Sigmoid colon (tissue), 4 donors: ENCODE data around the gene PRKG1.

Source experiments
- EP300 ChIP-seq, 4 donors: sonication (generic); formaldehyde crosslinking; IDR thresholded peaks; one replicate each; pipeline ENCODE4 v1.6.1; 2017; ENCODE audit warnings: antibody characterized with exemption in 4 of 4
- POLR2A ChIP-seq, 2 donors: fragments of 450-650 bp; IDR thresholded peaks; one replicate each; pipeline ENCODE4 v1.6.1; 2016; ENCODE audit warnings: antibody characterized with exemption in 2 of 2, mild to moderate bottlenecking in 2 of 2, moderate library complexity in 2 of 2
- TF ChIP-seq, protein P1 (sequence below), 4 experiments: fragments of 450-650 bp in 3 of 4; fragments of 200-600 bp in 1 of 4; IDR thresholded peaks; one replicate each; pipeline ENCODE4 v1.5.1; 2016 to 2019; ENCODE audit warnings: antibody characterized with exemption in 4 of 4, mild to moderate bottlenecking in 3 of 4, moderate library complexity in 2 of 4

DNA sequence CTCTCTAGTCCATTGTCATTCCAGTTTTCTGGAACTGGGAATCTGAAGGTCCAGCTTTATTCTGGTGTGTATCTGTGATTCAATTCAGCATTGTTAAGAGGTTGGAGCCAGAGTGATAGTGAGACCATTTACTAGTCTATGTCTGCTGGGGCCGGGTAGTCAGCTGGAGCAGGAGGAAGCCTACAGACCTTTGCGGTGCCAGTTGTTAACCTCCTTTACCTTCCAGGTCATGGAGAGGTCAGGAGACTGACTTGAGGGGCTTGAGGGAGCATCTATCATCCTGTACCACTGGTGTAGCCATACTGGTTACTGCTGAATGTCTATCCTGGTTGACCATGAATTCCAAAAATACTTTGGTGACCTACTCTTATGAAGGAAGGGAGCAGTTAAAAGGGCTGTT lies 634.3 kb downstream of the PRKG1 start:
- TF ChIP-seq POLR2A (IDR thresholded peaks at IDR 0.05) (no peak), EP300 (IDR thresholded peaks at IDR 0.05) (no peak)
- TF ChIP-seq, protein P1, sequence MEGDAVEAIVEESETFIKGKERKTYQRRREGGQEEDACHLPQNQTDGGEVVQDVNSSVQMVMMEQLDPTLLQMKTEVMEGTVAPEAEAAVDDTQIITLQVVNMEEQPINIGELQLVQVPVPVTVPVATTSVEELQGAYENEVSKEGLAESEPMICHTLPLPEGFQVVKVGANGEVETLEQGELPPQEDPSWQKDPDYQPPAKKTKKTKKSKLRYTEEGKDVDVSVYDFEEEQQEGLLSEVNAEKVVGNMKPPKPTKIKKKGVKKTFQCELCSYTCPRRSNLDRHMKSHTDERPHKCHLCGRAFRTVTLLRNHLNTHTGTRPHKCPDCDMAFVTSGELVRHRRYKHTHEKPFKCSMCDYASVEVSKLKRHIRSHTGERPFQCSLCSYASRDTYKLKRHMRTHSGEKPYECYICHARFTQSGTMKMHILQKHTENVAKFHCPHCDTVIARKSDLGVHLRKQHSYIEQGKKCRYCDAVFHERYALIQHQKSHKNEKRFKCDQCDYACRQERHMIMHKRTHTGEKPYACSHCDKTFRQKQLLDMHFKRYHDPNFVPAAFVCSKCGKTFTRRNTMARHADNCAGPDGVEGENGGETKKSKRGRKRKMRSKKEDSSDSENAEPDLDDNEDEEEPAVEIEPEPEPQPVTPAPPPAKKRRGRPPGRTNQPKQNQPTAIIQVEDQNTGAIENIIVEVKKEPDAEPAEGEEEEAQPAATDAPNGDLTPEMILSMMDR (IDR thresholded peaks at IDR 0.05), result no peak
